IMR-90 (cell line): ENCODE results near the gene KNTC1. TPM values are rescaled to one million over a fixed set of nuclear protein-coding genes. Genes with fewer than 3 reads are reported as not detected.
A peak's percentile ranks its signal among the peaks of the same experiment; 100 is the strongest.

Experiments
- ATAC-seq: fragments of 200-7000 bp; cut with Tn5 transposase; 2 replicates; pipeline ENCODE4 v1.9.1; 2020; ENCODE audit warnings: low read depth, mild to moderate bottlenecking, moderate library complexity
- BruUV-seq: library from RNA; stranded (reverse); fragments of 400-500 nt; replicated peaks from 2 replicates; lab custom pipeline; 2021; lab: Mats Ljungman, UMichigan
- CTCF ChIA-PET: fragments of 300-600 bp; formaldehyde crosslinking; extraction: SDS; loops from one replicate; lab custom pipeline; 2021; ENCODE audit warnings: antibody characterized with exemption; lab: Yijun Ruan, JAX
- POLR2A ChIA-PET: fragments of 300-600 bp; sonication (Branson Sonifier 250); formaldehyde crosslinking; loops from one replicate; lab custom pipeline; 2022; ENCODE audit warnings: antibody characterized with exemption; ENCODE audit not compliant: unreplicated experiment; lab: Charles Lee
- DNase-seq: peaks from one replicate; pipeline ENCODE4 v3.0.0; 2013
- H2AFZ ChIP-seq: replicated peaks from 2 replicates; pipeline ENCODE3; 2013; ENCODE audit warnings: low read length, mild to moderate bottlenecking; ENCODE audit not compliant: poor library complexity
- H2AK5ac ChIP-seq: 2 replicates; pipeline ENCODE4 v1.6.1; 2013; ENCODE audit warnings: low read depth, low read length, inconsistent platforms
- H2AK9ac ChIP-seq: replicated peaks from 2 replicates; pipeline ENCODE3; 2013; ENCODE audit warnings: mild to moderate bottlenecking, low read depth, low read length, moderate library complexity; ENCODE audit not compliant: poor library complexity
- H2BK120ac ChIP-seq: 2 replicates; pipeline ENCODE4 v1.6.1; 2013; ENCODE audit warnings: low read depth, low read length, inconsistent platforms
- H2BK15ac ChIP-seq: 3 replicates; pipeline ENCODE4 v1.6.1; 2013; ENCODE audit warnings: low read depth, low read length, inconsistent platforms
- H2BK20ac ChIP-seq: 2 replicates; pipeline ENCODE4 v1.6.1; 2013; ENCODE audit warnings: low read depth, mild to moderate bottlenecking, inconsistent platforms, low read length, moderate library complexity
- H2BK5ac ChIP-seq: 2 replicates; pipeline ENCODE4 v1.6.1; 2013; ENCODE audit warnings: mild to moderate bottlenecking, low read depth, low read length, inconsistent platforms; ENCODE audit not compliant: poor library complexity, severe bottlenecking
- H3K14ac ChIP-seq: replicated peaks from 2 replicates; pipeline ENCODE4 v1.6.1; 2013; ENCODE audit warnings: low read depth, low read length, inconsistent platforms
- H3K18ac ChIP-seq: 2 replicates; pipeline ENCODE4 v1.6.1; 2013; ENCODE audit warnings: low read depth, low read length, control low read depth
- H3K23ac ChIP-seq: 2 replicates; pipeline ENCODE4 v1.6.1; 2013; ENCODE audit warnings: low read depth, low read length, inconsistent platforms
- H3K27ac ChIP-seq: 2 replicates; pipeline ENCODE4 v1.5.1; 2013; ENCODE audit warnings: mild to moderate bottlenecking, control low read depth, low read length; ENCODE audit not compliant: insufficient read depth
- H3K27me3 ChIP-seq: 2 replicates; pipeline ENCODE4 v1.6.1; 2013; ENCODE audit warnings: low read length; ENCODE audit not compliant: control insufficient read depth, insufficient read depth
- H3K36me3 ChIP-seq: 2 replicates; pipeline ENCODE4 v1.6.1; 2013; ENCODE audit warnings: low read length, mixed read lengths; ENCODE audit not compliant: control insufficient read depth, insufficient read depth
- H3K4ac ChIP-seq: 2 replicates; pipeline ENCODE4 v1.6.1; 2013; ENCODE audit warnings: low read depth, low read length, inconsistent platforms
- H3K4me1 ChIP-seq: 2 replicates; pipeline ENCODE4 v1.6.1; 2013; ENCODE audit warnings: low read length, mixed read lengths; ENCODE audit not compliant: control insufficient read depth, insufficient read depth
- H3K4me2 ChIP-seq: 2 replicates; pipeline ENCODE4 v1.6.1; 2013; ENCODE audit warnings: low read depth, mild to moderate bottlenecking, control low read depth, low read length, moderate library complexity
- H3K4me3 ChIP-seq: 2 replicates; pipeline ENCODE4 v1.5.1; 2013; ENCODE audit warnings: low read depth, mild to moderate bottlenecking, control low read depth, low read length, moderate library complexity; ENCODE audit not compliant: insufficient read depth
- H3K56ac ChIP-seq: 2 replicates; pipeline ENCODE4 v1.6.1; 2013; ENCODE audit warnings: low read length, inconsistent platforms; ENCODE audit not compliant: insufficient read depth; ENCODE audit errors: extremely low read depth
- H3K79me1 ChIP-seq, 2 experiments: 2 replicates each; pipeline ENCODE4 v1.6.1; 2013; ENCODE audit warnings: low read length in 2 of 2, inconsistent platforms in 1 of 2, low read depth in 1 of 2
- H3K9ac ChIP-seq: 2 replicates; pipeline ENCODE4 v1.6.1; 2013; ENCODE audit warnings: low read depth, low read length, control low read depth
- H3K9me1 ChIP-seq: 2 replicates; pipeline ENCODE4 v1.6.1; 2013; ENCODE audit warnings: low read length, inconsistent platforms; ENCODE audit not compliant: insufficient read depth
- H3K9me3 ChIP-seq: 2 replicates; pipeline ENCODE4 v1.6.1; 2013; ENCODE audit warnings: low read length; ENCODE audit not compliant: control insufficient read depth, insufficient read depth
- H4K20me1 ChIP-seq: 2 replicates; pipeline ENCODE4 v1.6.1; 2013; ENCODE audit warnings: low read length, inconsistent platforms; ENCODE audit not compliant: insufficient read depth
- H4K5ac ChIP-seq: 2 replicates; pipeline ENCODE4 v1.6.1; 2013; ENCODE audit warnings: mild to moderate bottlenecking, low read depth, low read length, control low read depth
- H4K8ac ChIP-seq, 2 experiments: 2 replicates each; pipeline ENCODE4 v1.6.1; 2013; ENCODE audit warnings: low read depth in 2 of 2, low read length in 2 of 2, control low read depth in 1 of 2, inconsistent platforms in 1 of 2
- H4K91ac ChIP-seq: 2 replicates; pipeline ENCODE4 v1.6.1; 2013; ENCODE audit warnings: low read depth, low read length, inconsistent platforms; ENCODE audit not compliant: insufficient read depth
- BHLHE40 ChIP-seq: fragments of 150-350 bp; IDR thresholded peaks from 2 replicates; pipeline ENCODE4 v1.6.1; 2016; ENCODE audit warnings: mild to moderate bottlenecking, low read depth, low read length
- WGBS, 2 experiments: methylation state at CpG; one replicate each; pipeline versions ENCODE4 v1.1.5 to v1.1.7; 2013; ENCODE audit warnings: missing lambda C conversion rate in 2 of 2; ENCODE audit not compliant: insufficient read length in 1 of 2; ENCODE audit errors: extremely low coverage in 2 of 2; 5-methylcytosine and 5-hydroxymethylcytosine counted together
- dilution Hi-C: fragments of 300-500 bp; cut with HindIII; formaldehyde crosslinking; loops from one replicate; pipeline ENCODE4 v1.14.3; 2018; ENCODE audit warnings: low sequenced_read_pairs; ENCODE audit not compliant: unreplicated experiment
- in situ Hi-C: fragments of 300-500 bp; cut with MboI; formaldehyde crosslinking; loops from 3 replicates; pipeline ENCODE4 v1.14.3; 2019; ENCODE audit warnings: low sequenced_read_pairs, inconsistent platforms, mixed read lengths
- intact Hi-C: fragments of 100-400 bp; cut with micrococcal nuclease; formaldehyde crosslinking; loops from 2 replicates; pipeline ENCODE4 v1.10.0; 2022
- polyA plus RNA-seq, 3 experiments: library from polyadenylated mRNA; depleted of rRNA; stranded (reverse); fragments of >200 nt; gene quantifications; 2 replicates each; pipeline ENCODE4 v1.2.3, GENCODE V29; 2012; ENCODE audit warnings: low replicate concordance in 1 of 3
- total RNA-seq: library from RNA; depleted of rRNA; stranded (reverse); fragments of >200 nt; gene quantifications from 2 replicates; pipeline ENCODE4 v1.2.3, GENCODE V29; 2012

KNTC1 gene
- total and polyA plus RNA-seq, 2 of the 4 experiments (the other 2 are of a cell fraction) = 16.6 to 23.7 TPM

DNA sequence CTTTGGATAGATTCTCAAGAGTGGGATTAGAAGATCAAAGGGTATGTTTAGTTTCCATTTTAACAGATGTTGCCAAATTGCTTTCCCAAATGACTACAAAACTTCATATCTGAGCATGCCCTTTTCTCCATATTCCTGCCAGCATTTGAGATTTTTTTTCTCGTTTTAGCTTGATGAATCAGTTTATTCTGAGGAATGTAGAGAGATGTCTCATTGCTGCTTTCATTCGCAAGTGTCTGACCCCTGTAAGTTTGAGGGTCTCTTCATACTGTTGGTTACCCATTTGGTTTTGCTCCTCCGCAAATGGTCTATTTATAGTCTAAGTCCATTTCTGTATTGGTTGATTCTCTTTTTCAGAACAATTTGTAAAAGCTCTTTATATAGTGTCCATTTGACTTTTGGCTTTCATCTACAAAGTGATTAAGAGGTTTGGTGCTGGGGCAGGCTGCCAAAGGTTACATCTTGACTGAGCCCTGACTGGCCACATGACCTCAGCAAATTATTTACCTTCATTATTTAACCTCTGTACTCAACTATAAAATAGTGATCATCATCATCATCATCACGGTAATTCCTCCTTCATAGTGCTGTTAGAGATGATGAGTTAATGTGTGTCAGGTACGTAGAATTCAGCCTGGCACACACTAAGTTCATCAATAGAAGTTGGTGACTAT lies 142.5 kb downstream of the KNTC1 start:
- ChIA-PET CTCF (no interaction called here), POLR2A (no interaction called here)
- Histone ChIP-seq H4K8ac (no peak overlapping the region), H3K36me3 (no peaks in the 10 kb centered on the region), H3K27me3 (no peaks in the 10 kb centered on the region), H4K91ac (no peak overlapping the region), H2BK15ac (no peak overlapping the region), H2AK5ac (no peak overlapping the region), H2AFZ (no peak overlapping the region), H3K4me2 (peak overlapping the region; percentile 29; the same call in 1 of the 2 replicates), H3K27ac (no peak overlapping the region), H3K56ac (no peak overlapping the region), H3K9ac (no peak overlapping the region), H3K9me1 (no peaks in the 10 kb centered on the region), H3K14ac (no peak overlapping the region), H2BK120ac (no peak overlapping the region), H4K5ac (no peak overlapping the region), H2AK9ac (no peak overlapping the region), H2BK5ac (no peak overlapping the region), H3K18ac (no peak overlapping the region; the same call in 1 of the 2 replicates), H3K4me1 (peaks cover 3% of the 10 kb centered on the region), H2BK20ac (no peak overlapping the region), H3K4me3 (no peak overlapping the region), H3K79me1 (no peaks in the 10 kb centered on the region), H3K9me3 (no peaks in the 10 kb centered on the region), H3K23ac (no peak overlapping the region), H4K20me1 (no peaks in the 10 kb centered on the region), H3K4ac (no peak overlapping the region)
- no peak for TF ChIP-seq BHLHE40
- intact Hi-C loops (no loop called here), dilution Hi-C loops (no loop called here), in situ Hi-C loops (no loop called here)
- no CpG with 5 or more reads among the region's 5 CpGs for WGBS, 2 experiments
- ATAC-seq (peak; percentile 66), DNase-seq (peak; percentile 66)
- no TSS peak for BruUV-seq
